Pancreas (tissue), 10 donors: ENCODE measurements around the gene CMIP. TPM values are rescaled to one million over a fixed set of nuclear protein-coding genes. Genes with fewer than 3 reads are reported as not detected.

Source experiments
- ATAC-seq, 4 donors: fragments of 200-7000 bp; cut with Tn5 transposase; one replicate each; pipeline versions ENCODE4 v1.8.0 to v1.9.1; 2020; ENCODE audit warnings: mild to moderate bottlenecking in 4 of 4, moderate library complexity in 4 of 4
- DNase-seq, 6 donors: peaks; one replicate each; pipeline ENCODE4 v3.0.0-alpha.2; 2020
- FAIRE-seq: peaks from 2 replicates; lab custom pipeline; 2012; peaks lifted over from hg19 to GRCh38; lab: Jason Lieb, UNC
- H3K27ac ChIP-seq, 4 donors: fragments of 200-600 bp; sonication (generic); 1 replicate in 3 of 4; 2 replicates in 1 of 4; pipeline versions ENCODE4 v1.5.0 to v1.8.0; 2020
- H3K27me3 ChIP-seq, 4 donors: fragments of 200-600 bp; one replicate each; pipeline ENCODE4 v1.8.0; 2021
- H3K36me3 ChIP-seq, 3 donors: fragments of 200-600 bp; sonication (generic) in 1 of 3; one replicate each; pipeline versions ENCODE4 v1.5.0 to v1.8.0; 2020 to 2021
- H3K4me1 ChIP-seq, 3 donors: fragments of 200-600 bp; one replicate each; pipeline ENCODE4 v1.8.0; 2021
- H3K4me3 ChIP-seq, 4 donors: fragments of 200-600 bp; sonication (generic) in 2 of 4; one replicate each; pipeline versions ENCODE4 v1.5.0 to v1.8.0; 2020 to 2021
- H3K9me3 ChIP-seq, 4 donors: fragments of 200-600 bp; one replicate each; pipeline ENCODE4 v1.8.0; 2021
- CTCF ChIP-seq, 4 donors: fragments of 200-600 bp; sonication (generic) in 3 of 4; IDR thresholded peaks; one replicate each; pipeline versions ENCODE4 v1.5.0 to v1.8.0; 2021; ENCODE audit warnings: antibody characterized with exemption in 4 of 4
- WGBS, 2 donors: extraction: QIAGEN DNeasy Blood & Tissue Kit; methylation state at CpG; one replicate each; pipeline ENCODE4 v1.1.7; 2013; 5-methylcytosine and 5-hydroxymethylcytosine counted together
- intact Hi-C, 3 donors: fragments of 100-400 bp; cut with DNase I; formaldehyde crosslinking; loops; one replicate each; pipeline versions ENCODE4 v1.11.1 to v1.14.2; 2022
- polyA plus RNA-seq, 2 donors: library from polyadenylated mRNA; stranded (reverse); fragments of 200-250 nt; gene quantifications; one replicate each; pipeline ENCODE4 v1.2.3, GENCODE V29; 2013
- total RNA-seq, 6 donors: library from RNA; stranded (reverse); fragmentation: NEBNext Ultra II Directional in 4 of 6; extraction: Animal tissue kit (Norgen Biotek cat#: 25700) in 4 of 6; gene quantifications; one replicate each; pipeline versions ENCODE4 v1.2.1 to v1.2.4, GENCODE V29; 2021 to 2023
- donor health status: healthy with polysubstance abuse.
- donor health status: DM: no; HTN: no; CAD: no; lungs with moderate emphysema.
- donor health status: DM: no; HTN: no; CAD: no.
- donor health status: control.
- donor health status: control.
- donor health status: Bipolar disorder and iron deficiency.
- donor health status: DM: yes; HTN: yes; CAD: no.
- donor health status: DM: no; HTN: no; CAD: no.
- donor health status: DM: no; HTN: no; CAD: no.
- donor health status: DM: yes; HTN: yes; CAD: no.

Gene CMIP
- total and polyA plus RNA-seq, 8 donors, result 9.7 to 37.0 (median 21.5) TPM

DNA sequence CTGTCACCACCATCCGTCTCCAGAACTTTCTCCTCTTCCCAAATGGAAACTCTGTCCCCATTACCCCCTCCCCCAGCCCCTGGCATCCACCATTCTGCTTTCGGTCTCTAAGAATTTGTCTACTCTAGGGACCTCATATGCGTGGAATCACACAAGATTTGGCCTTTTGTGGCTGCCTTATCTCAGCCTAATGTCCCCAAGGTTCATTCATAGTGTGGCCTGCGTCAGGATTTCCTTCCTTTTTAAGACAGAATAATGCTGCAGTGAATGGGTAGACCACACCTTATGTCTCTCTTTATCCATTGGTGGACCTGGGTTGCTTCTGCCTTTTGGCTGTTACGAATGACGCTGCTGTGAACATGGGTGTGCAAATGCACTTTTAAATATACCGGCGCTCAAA, 194.7 kb downstream of the CMIP start:
- Histone ChIP-seq H3K9me3 (no peaks in the 10 kb centered on the region), H3K27ac (no peak overlapping the region), H3K4me1 (peaks cover 5 to 11% (median 6%) of the 10 kb centered on the region in 3 donors), H3K36me3 (no peaks in the 10 kb centered on the region), H3K4me3 (no peak overlapping the region), H3K27me3 (no peaks in the 10 kb centered on the region)
- WGBS, 2 donors, result 91 to 94% methylated on average over 8 of the region's 8 CpGs
- FAIRE-seq (no peak), DNase-seq (no peak), ATAC-seq (no peak)
- TF ChIP-seq CTCF (IDR thresholded peaks at IDR 0.05), result no peak
- intact Hi-C loops, result no loop called here

GRCh38 chr16:81639931-81640680, 195.5 kb downstream of the CMIP start:
- 89 to 98% methylated on average over 16 of the region's 16 CpGs for WGBS, 2 donors
- Histone ChIP-seq H3K4me3 (no peak overlapping the region), H3K9me3 (no peaks in the 10 kb centered on the region), H3K4me1 (peaks cover 3 to 4% (median 3%) of the 10 kb centered on the region in 3 donors), H3K27ac (no peak overlapping the region), H3K36me3 (no peaks in the 10 kb centered on the region), H3K27me3 (no peaks in the 10 kb centered on the region)
- intact Hi-C loops, result no loop called here
- no peak for FAIRE-seq
- TF ChIP-seq CTCF (IDR thresholded peaks at IDR 0.05), result no peak
- no peak for DNase-seq
- no peak for ATAC-seq

- Histone ChIP-seq H3K4me3 (no peak overlapping the region), H3K4me1 (peaks cover 0 to 4% (median 0%) of the 10 kb centered on the region in 3 donors), H3K36me3 (no peaks in the 10 kb centered on the region), H3K27me3 (no peaks in the 10 kb centered on the region), H3K9me3 (no peaks in the 10 kb centered on the region), H3K27ac (no peak overlapping the region)
- WGBS, 2 donors, result 88 to 91% methylated on average over 7 of the region's 7 CpGs
- ATAC-seq, result no peak
- DNase-seq, result no peak
- FAIRE-seq, result no peak
- no peak for TF ChIP-seq CTCF (IDR thresholded peaks at IDR 0.05)
- intact Hi-C loops, result no loop called here
These were observed 196.1 kb downstream of the CMIP start for GRCh38 chr16:81640681-81641070.

- FAIRE-seq, result no peak
- peak in 3 of 4 donors; percentile 9 to 69 (median 51) for ATAC-seq
- intact Hi-C loops, result no loop called here
- Histone ChIP-seq H3K36me3 (no peaks in the 10 kb centered on the region), H3K4me3 (no peak overlapping the region), H3K4me1 (peaks cover 0 to 4% (median 0%) of the 10 kb centered on the region in 3 donors), H3K27ac (no peak overlapping the region), H3K9me3 (no peaks in the 10 kb centered on the region), H3K27me3 (no peaks in the 10 kb centered on the region)
- no peak for TF ChIP-seq CTCF (IDR thresholded peaks at IDR 0.05)
- peak in 5 of 6 donors; percentile 50 to 84 (median 66) for DNase-seq
- 51 to 54% methylated on average over 18 of the region's 18 CpGs for WGBS, 2 donors
These were observed 196.9 kb downstream of the CMIP start for GRCh38 chr16:81641395-81642106.

DNA sequence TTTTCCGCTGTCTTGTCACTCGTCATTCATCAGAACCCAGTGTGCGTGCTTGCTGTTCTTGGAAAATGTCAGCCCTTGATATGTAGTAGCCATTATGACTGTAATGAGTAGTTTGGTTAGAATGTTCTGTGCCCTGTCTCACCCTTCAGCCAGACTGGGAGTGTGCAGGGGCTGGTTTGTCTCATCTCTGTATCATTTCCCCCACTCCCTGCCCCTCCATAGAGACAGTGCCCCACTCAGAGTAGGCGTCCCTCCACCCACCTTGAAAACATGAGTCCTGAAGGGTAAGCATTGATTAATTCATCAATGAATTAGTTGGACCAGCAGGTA, 197.5 kb downstream of the CMIP start:
- no peak for TF ChIP-seq CTCF (IDR thresholded peaks at IDR 0.05)
- no peaks in the 10 kb centered on the region for H3K9me3 ChIP-seq
- H3K4me1 ChIP-seq, result peaks cover 0 to 4% (median 0%) of the 10 kb centered on the region in 3 donors
- H3K27me3 ChIP-seq, result no peaks in the 10 kb centered on the region
- WGBS, 2 donors, result 87 to 93% methylated on average over 4 of the region's 4 CpGs
- no peak for DNase-seq
- no peak overlapping the region for H3K4me3 ChIP-seq
- no peak for FAIRE-seq
- H3K27ac ChIP-seq, result no peak overlapping the region
- ATAC-seq, result no peak
- H3K36me3 ChIP-seq, result no peaks in the 10 kb centered on the region
- intact Hi-C loops, result no loop called here
